Smooth muscle cell (in vitro differentiated cells): ENCODE data around the gene HEXD. TPM values are rescaled to one million over a fixed set of nuclear protein-coding genes. Genes with fewer than 3 reads are reported as not detected.

Experiments
- DNase-seq: peaks from one replicate; lab custom pipeline; 2025; ENCODE audit not compliant: unreplicated experiment; lab: John Stamatoyannopoulos, UW
- H2AFZ ChIP-seq: fragments of 200-600 bp; sonication (generic); 2 replicates; pipeline ENCODE4 v1.6.0; 2016; ENCODE audit warnings: antibody characterized with exemption, low read depth, mild to moderate bottlenecking
- H3F3A ChIP-seq: fragments of 200-600 bp; sonication (generic); 2 replicates; pipeline ENCODE4 v1.6.0; 2017; ENCODE audit warnings: antibody characterized with exemption, low read depth
- H3K27ac ChIP-seq: fragments of 200-600 bp; sonication (generic); 2 replicates; pipeline ENCODE4 v1.5.1; 2016; ENCODE audit warnings: low read depth, mild to moderate bottlenecking
- H3K27me3 ChIP-seq: fragments of 200-600 bp; sonication (generic); 2 replicates; pipeline ENCODE4 v1.6.1; 2016; ENCODE audit warnings: low read depth, mild to moderate bottlenecking
- H3K36me3 ChIP-seq: fragments of 200-600 bp; sonication (generic); 2 replicates; pipeline ENCODE4 v1.5.1; 2016; ENCODE audit warnings: low read depth
- H3K4me1 ChIP-seq: fragments of 200-600 bp; sonication (generic); 2 replicates; pipeline ENCODE4 v1.5.1; 2016; ENCODE audit warnings: low read depth
- H3K4me2 ChIP-seq: fragments of 200-600 bp; sonication (generic); 2 replicates; pipeline ENCODE4 v1.6.0; 2016; ENCODE audit warnings: mild to moderate bottlenecking
- H3K4me3 ChIP-seq: fragments of 200-600 bp; sonication (generic); 2 replicates; pipeline ENCODE4 v1.5.1; 2016; ENCODE audit warnings: mild to moderate bottlenecking
- H3K79me2 ChIP-seq: fragments of 200-600 bp; sonication (generic); 2 replicates; pipeline ENCODE4 v1.6.0; 2016; ENCODE audit warnings: low read depth, mild to moderate bottlenecking
- H3K9ac ChIP-seq: fragments of 200-600 bp; sonication (generic); 2 replicates; pipeline ENCODE4 v1.6.0; 2016; ENCODE audit warnings: low read depth
- H3K9me3 ChIP-seq: fragments of 200-600 bp; sonication (generic); replicated peaks from 2 replicates; pipeline ENCODE4 v1.5.1; 2016; ENCODE audit warnings: low read depth
- H4K20me1 ChIP-seq: fragments of 200-600 bp; sonication (generic); 2 replicates; pipeline ENCODE4 v1.6.0; 2016; ENCODE audit warnings: low read depth
- CTCF ChIP-seq: fragments of 200-600 bp; sonication (generic); IDR thresholded peaks from 2 replicates; pipeline ENCODE4 v1.5.1; 2017; ENCODE audit warnings: borderline replicate concordance, mild to moderate bottlenecking, antibody characterized with exemption; ENCODE audit not compliant: insufficient read depth, poor library complexity, severe bottlenecking
- WGBS: methylation state at CpG from one replicate; pipeline ENCODE4 v1.1.7; 2016; ENCODE audit warnings: low lambda C conversion rate; 5-methylcytosine and 5-hydroxymethylcytosine counted together
- polyA plus RNA-seq: library from polyadenylated mRNA; unstranded; fragments of >200 nt; fragmentation: Nextera tagmentation; extraction: Ambion mirVana; gene quantifications from 2 replicates; pipeline ENCODE4 v1.2.1, GENCODE V29; 2016
- total RNA-seq: library from RNA; depleted of rRNA; stranded (reverse); fragments of >200 nt; gene quantifications from 2 replicates; pipeline ENCODE4 v1.2.3, GENCODE V29; 2014

HEXD gene
- total RNA-seq (1.5 and 9.2 TPM in 2 replicates), polyA plus RNA-seq (9.2 and 13.8 TPM in 2 replicates)

DNA sequence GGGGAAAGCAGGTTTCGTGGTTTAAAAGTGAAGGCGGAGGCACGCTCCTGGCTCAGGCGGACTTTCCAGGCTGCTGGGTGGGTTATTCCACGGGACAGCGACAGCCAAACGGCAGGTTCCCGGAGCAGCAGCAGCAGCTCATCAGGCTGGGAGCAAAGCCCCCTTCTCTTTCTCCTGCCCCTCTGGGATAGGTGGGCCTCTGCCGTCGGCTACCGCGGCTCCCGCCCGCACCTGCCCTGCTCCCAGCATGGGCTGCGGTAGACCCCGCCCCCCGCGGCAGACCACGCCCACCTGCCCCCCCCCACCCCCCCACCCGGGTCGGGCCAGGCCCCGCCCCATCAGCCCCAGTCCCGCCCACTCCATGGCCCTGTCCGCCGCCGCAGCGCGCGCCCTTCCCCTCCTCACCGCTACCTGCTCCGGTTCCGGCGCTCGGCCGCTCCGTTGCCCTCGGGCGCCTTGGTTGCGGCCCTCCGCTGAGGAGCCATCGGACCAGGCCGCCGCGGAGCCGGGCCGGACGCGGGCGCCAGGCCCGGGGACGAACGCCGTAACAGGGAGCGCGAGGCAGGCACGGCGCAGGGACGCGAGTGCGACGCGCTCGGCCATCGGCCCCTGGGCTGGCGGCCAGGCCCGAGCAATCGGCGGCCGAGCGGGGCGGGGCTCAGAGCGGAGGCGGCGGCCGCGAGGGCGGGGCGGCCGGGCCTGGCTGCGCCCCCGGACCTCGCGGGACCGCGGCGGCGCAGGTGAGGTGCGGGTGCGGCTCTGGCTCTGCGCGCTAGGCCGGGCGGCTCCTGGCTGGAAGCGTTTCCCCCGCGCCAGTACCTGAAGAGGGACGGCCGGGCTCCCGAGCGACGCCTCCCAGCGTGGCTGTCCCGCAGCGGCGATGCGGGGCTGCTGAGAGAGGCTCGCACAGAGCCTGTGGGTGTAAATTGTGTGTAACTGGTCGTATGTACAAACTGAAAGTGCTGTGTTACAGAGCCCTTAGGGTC is at the start of gene HEXD, which contains the start of gene OGFOD3:
Gene HEXD (plus strand): TSS at position 347 of the 986 bp plus-strand sequence. CDS start 1,453 bp downstream, outside the sequence.
Gene OGFOD3 (minus strand): TSS at position 586 of the 986 bp plus-strand sequence. CDS start 101 bp downstream, at position 485.
- H3K9me3 ChIP-seq: no peaks in the 10 kb centered on the region
- no peaks in the 10 kb centered on the region for H3K79me2 ChIP-seq
- no peaks in the 10 kb centered on the region for H3K36me3 ChIP-seq
- no peak for TF ChIP-seq CTCF
- 4% methylated on average over 48 of the region's 108 CpGs for WGBS
- peak within 1 kb of the TSS; percentile 96 for H3K4me2 ChIP-seq
- H3K27ac ChIP-seq: no peak within 1 kb of the TSS
- H3K4me1 ChIP-seq: peaks cover 3% of the 10 kb centered on the region
- H3K4me3 ChIP-seq: peak within 1 kb of the TSS; percentile 99
- peak within 1 kb of the TSS; percentile 59 for H3K9ac ChIP-seq
- peak within 1 kb of the TSS; percentile 87 for H2AFZ ChIP-seq
- peaks cover 46% of the 10 kb centered on the region for H4K20me1 ChIP-seq
- H3K27me3 ChIP-seq: no peaks in the 10 kb centered on the region
- H3F3A ChIP-seq: no peaks in the 10 kb centered on the region
- DNase-seq: peak; percentile 89

DNA sequence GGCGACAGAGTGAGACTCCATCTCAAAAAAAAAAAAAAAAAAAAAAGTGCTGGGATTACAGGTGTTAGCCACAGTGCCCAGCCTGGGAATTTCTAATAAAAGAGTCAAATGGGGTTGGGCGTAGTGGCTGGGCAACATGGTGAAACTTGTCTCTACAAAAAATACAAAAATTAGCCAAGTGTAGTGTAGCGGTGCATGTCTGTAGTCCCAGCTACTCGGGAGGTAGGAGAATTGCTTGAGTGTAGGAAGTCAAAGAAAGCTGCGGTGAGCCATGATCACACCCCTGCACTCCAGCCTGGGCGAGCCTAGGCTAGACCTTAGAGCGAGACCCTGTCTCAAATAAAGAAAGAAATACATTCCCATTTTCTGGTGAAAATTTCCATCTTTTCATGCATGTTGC is 48.9 kb upstream of the HEXD start:
- Histone ChIP-seq H2AFZ (no peak overlapping the region), H3K36me3 (no peaks in the 10 kb centered on the region), H3K4me3 (no peak overlapping the region), H3F3A (no peaks in the 10 kb centered on the region), H4K20me1 (no peaks in the 10 kb centered on the region), H3K4me1 (no peaks in the 10 kb centered on the region), H3K9ac (no peak overlapping the region), H3K79me2 (no peaks in the 10 kb centered on the region), H3K9me3 (no peaks in the 10 kb centered on the region), H3K27me3 (peaks cover 43% of the 10 kb centered on the region), H3K27ac (no peak overlapping the region), H3K4me2 (no peak overlapping the region)
- WGBS: 96% methylated on average over 7 of the region's 7 CpGs
- no peak for DNase-seq
- no peak for TF ChIP-seq CTCF

- no peaks in the 10 kb centered on the region for H3K79me2 ChIP-seq
- H3F3A ChIP-seq: no peaks in the 10 kb centered on the region
- no peak overlapping the region for H3K4me2 ChIP-seq
- no peak overlapping the region for H3K9ac ChIP-seq
- no peak overlapping the region for H2AFZ ChIP-seq
- TF ChIP-seq CTCF: no peak
- 76% methylated on average over 38 of the region's 38 CpGs for WGBS
- H3K27me3 ChIP-seq: peaks cover 43% of the 10 kb centered on the region
- H3K9me3 ChIP-seq: no peaks in the 10 kb centered on the region
- no peaks in the 10 kb centered on the region for H3K36me3 ChIP-seq
- H4K20me1 ChIP-seq: no peaks in the 10 kb centered on the region
- H3K4me3 ChIP-seq: no peak overlapping the region
- H3K4me1 ChIP-seq: no peaks in the 10 kb centered on the region
- no peak overlapping the region for H3K27ac ChIP-seq
- no peak for DNase-seq
Observed at GRCh38 chr17:82370471-82371332, 47.4 kb upstream of the HEXD start.
